Kasumi-1 (cell line): ENCODE measurements around the gene ASPN.

Experiments used
- DNase-seq, 2 experiments: peaks; one replicate each; lab custom pipeline; 2025; lab: John Stamatoyannopoulos, UW

Gene ASPN

DNA sequence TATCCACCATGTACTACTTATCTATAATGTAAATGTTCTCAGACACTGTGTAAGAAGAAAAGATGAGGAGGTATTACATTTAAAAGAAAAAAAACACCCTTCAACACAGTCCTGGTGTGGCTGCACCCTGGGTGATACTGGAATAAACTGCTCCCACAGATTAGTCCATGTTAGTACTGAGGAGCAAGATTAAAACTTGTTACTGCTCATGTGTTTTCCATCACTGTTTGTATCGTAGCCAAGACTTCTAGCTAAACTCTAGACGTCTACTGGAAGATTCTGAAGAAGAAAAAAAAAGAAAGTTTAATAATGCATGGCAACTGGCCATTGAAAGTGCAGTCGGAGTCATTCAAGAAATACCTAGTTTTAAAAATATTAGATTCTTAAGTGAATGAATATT lies at the start of gene ASPN:
Gene ASPN, minus strand, starts transcription at position 178 of the 400 bp plus-strand sequence.
- no peak for DNase-seq

DNA sequence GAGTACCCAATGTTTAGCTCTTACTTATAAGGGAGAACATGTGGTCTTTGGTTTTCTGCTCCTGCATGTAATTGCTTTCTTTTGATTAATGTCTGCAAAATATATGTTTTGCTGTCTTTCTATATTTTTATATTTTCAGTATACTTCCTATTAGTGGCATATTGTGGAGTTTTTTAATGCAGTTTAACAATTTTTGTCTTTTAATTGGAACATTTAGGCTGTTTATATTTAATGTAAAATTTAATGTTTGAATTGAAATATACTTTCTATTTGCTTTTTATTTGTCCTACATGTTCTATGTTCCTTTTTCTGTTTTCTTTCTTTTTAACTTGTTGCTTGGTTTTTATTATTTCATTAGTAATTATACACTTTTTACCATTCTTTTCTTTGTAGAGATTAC lies 48.6 kb upstream of the ASPN start:
- DNase-seq: no peak

- no peak for DNase-seq
These were observed 46.8 kb upstream of the ASPN start for GRCh38 chr9:92529124-92529523.

DNA sequence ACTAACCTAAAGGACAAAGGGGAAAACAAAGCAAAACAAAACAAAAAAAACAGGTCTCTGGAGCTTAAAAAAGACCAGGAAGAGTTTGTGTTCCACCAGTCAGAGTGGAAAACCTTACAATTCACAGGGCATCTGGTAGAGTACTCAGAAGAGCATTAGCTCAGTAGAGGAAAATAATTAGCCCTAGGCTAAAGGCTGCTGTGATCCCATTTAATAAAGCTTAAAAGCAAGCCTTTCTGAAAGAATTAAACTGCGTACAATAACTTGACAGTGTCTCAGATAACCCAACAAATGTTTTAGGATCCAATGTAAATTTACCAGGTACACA lies 46.2 kb upstream of the ASPN start:
- DNase-seq: no peak

DNA sequence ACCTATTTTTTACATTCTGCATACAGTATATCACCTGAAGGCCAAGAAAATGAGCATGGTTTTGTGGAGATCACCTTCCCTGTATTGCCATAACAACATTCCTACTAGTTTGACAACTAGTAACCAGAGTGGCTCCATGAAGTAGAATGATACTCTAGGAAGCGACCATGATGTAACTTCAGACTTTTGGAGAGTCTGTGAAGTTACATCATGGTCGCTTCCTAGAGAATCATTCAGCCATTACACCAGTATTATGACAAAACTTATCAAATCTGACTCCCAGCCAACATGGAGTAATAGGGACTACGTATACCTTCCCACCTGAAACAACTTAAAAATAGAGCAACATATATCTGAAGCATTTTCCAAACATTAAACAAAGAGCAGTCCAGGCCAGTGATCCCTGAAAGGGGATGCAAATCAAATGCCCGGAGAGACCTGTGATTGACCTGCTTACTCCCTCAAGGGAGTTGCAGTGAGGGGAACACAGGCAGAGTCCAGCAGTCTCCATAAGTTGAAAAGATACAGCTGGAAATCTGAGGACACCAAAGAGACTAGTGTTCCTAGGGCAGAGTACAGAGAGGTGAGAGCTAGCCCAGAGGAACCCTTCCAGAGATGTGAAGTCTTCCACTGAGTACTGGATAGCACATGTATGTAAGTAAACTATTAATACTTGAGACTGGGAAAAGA lies 45.7 kb upstream of the ASPN start:
- DNase-seq: no peak

- no peak for DNase-seq
These were observed 45.1 kb upstream of the ASPN start for GRCh38 chr9:92527291-92527828.

- DNase-seq: no peak
These were observed 43.0 kb upstream of the ASPN start for GRCh38 chr9:92525306-92525705.

DNA sequence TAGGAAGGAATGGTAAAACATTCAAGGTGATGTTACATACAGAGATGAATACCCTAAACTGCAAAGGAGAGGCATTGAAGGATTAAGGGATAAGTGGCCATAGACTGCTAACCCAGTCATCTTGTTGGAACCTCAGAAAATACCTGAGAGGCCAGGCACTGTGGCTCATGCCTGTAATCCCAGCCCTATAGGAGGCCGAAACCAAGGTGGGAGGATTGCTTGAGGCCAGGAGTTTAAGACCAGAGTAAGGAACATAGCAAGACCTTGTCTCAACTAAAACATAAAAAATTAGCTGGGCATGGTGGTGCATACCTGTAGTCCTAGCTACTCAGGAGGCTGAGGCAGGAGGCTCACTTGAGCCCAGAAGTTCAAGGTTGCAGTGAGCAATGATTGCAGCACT lies 42.6 kb upstream of the ASPN start:
- DNase-seq: no peak

DNA sequence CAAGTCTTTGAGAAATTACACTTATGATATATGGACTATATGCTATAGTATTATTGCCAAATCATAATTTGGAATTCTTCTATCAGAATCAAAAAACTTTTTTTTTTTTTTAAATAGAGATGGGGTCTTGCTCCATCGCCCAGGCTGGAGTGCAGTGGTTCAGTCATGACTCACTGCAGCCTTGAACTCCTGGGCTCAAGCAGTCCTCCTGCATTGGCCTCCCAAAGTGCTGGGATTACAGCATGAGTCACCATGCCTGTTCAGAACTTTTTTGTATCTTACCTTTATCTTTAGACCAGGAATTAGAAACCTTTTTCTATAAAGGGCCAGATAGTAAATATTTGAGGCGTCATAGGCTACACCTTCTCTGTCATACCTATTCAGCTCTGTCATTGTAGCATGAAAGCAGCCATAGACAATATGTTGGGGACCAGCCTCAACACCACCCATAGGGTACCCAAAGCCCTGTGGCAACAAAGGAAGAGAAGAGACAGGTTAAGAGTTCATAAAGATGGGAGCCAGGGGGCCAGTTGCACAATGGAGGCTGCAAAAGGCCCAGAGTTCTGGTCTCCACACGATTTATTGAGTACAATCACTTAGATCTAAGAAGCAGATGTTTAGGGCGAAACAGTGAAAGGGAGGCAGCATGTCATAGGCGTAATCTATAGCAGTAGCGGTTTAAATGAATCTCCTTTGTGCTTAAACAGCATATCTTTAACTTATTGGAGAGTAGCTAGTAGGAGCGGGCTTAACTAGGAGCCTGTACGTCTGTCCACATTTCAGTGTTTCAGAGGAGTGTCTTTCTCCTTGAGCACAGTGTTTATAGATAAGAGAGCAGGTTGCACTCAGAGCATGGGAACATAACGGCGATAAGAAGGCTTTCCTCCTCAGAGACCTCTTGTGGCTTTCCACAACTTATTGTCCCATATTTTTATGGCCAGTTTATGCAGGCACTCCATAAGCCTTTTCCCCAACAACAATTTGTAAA lies 41.0 kb upstream of the ASPN start:
- DNase-seq: no peak

- DNase-seq: no peak
These were observed 38.5 kb upstream of the ASPN start for GRCh38 chr9:92520837-92521236.

DNA sequence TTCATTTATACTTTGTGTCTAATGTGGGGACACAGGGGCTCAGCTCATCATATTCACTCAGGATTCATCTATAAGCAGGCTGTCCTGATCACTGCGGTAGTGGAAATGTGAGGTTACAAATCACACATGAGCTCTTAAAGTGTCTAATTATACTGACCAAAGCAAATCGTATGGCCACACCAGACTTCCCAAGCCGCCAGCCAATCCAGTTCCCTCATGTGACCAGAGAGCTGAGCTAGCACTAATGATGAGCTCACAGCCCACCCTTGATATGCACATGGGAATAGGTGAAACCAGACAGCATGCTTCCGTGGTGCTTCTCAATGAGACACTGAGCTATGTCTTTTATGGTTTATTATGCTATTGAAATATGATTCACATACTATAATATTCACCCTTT lies 35.9 kb upstream of the ASPN start:
- DNase-seq: no peak

DNA sequence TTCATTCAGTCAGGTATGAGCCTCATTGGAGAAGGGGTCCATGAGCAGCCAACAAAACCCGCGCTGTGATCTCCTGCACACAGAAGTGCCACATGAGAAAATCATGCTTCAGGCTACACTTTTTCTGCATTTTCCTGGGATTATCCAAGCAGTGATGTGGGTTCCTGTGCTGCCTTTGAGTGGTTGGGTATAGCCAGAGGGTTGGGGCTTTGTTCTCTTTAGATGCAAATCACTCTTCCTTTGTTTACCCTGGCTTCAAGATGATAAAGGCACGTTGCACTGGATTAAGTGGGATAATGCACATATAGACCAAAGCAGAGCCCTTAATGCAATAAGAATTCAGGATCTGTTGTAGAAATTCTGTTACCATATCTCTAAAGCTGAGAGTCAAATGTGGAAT lies 34.7 kb upstream of the ASPN start:
- DNase-seq: no peak

GRCh38 chr9:92516521-92516920 lies 34.2 kb upstream of the ASPN start:
- DNase-seq: no peak

DNA sequence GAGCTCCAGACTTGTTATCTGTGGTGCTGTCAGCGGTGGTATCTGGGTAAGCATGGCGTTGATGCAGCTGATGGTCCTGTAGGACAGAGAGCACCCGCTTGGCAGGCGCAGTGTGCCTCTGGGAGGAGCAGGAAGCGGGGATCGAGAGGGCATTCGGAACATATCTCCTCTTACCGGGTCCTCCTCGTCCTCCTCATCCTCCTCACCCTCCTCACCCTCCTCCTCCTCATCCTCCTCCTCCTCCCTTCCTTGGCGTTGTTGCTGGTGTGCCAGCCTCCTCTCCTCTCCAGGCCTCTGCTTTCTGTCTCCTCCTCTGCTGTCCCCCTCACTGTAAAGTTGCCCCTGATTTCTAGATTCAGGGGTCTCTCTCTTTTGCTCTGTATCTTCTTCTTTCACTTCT lies 32.3 kb upstream of the ASPN start:
- DNase-seq: no peak

GRCh38 chr9:92513349-92513748 lies 31.0 kb upstream of the ASPN start:
- DNase-seq: no peak

GRCh38 chr9:92512622-92513021 lies 30.3 kb upstream of the ASPN start:
- DNase-seq: no peak

DNA sequence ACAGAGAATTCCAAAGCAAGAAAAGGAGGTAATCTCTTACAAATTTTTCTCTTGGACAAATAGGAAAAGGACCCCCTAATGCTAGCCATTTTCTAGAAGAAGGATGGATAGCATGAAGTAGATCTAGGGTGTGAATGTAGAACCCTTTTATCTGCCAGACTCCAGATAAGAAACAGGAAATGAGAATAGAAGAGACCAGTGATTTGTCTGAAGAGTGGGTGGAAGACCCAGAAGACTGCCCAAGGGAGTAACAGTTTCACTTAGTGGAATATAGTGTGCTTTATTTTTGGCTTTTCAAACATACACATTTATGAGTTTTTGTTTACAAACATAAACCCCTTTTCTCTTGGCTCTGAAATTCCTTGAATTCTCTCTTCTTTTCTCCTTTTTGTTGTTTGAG lies 28.4 kb upstream of the ASPN start:
- DNase-seq: no peak

DNA sequence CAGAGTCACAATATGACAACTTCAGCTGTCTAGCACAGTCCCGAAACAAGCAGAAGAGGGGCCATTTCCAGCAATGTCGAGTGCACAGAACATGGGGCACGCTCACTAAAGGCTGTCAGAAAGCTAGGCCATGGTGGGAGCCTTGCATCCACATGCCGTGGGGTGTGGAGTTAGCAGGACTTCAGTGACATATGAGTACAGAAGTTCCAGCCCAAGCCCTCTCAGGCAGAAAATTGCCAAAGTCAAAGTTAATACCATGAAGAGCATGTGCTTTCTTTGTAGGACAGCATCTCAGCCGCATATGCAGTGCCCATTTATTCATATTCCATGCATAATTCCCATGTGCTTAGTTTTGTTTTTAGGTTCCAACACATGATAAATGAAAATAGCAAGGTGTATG lies 26.7 kb upstream of the ASPN start:
- DNase-seq: no peak

DNA sequence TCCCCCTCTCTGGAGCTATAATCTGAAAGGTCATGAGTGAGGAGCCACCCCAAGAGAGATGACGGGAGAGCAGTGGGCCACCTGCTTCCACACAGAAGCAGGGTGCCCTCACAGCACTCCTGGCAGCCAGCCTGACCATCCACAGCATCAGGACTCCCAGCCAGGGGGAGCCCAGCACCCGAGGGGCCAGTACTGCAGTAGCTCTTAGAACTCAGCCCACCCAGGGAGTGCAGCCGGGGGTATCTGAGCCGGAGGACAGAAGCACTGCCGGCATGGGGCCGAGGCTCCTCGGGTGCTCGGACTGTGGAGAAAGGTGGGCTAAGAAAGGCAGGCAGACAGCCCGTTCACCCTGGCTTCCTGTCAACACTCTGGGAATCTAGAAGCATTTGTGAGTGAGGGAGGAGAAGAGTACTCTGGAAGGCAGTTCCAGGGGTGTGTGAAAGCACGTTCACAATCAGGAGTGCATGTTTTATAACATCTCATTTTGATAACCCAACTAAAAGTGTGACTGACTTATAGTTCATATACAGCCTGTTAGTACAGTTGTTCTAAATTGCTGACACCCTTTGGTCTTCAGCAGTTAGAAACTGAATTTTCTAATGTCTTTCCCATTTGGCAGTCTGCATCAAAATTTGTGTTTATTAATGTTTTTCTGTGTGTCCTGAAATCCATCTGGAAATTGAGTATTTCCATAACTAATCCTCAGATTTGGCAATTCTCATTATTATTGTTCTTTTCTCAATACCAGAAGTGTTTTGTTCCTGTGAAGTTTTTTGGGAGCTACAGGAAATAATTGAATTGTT lies 25.9 kb upstream of the ASPN start:
- DNase-seq: no peak

DNA sequence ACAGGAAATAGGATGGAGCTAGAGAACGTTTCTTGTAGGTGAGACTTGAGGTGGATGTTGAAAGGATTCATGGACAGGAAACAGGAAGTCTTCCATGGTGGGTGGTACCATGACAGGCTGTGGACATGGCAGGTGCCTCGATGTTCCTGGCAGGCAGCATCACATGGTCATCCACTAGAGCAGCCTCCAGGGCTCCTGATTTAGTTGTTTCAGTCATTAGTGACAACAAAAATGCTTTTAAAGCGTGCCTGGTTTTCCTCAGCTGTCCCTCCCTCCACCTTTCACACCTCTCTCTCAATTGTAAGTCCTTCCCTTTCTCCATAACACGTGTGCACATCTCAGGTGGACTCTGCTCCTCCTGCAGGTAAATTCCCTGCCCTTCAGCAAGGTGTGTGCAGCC lies 25.2 kb upstream of the ASPN start:
- DNase-seq: no peak

GRCh38 chr9:92507005-92507404 lies 24.7 kb upstream of the ASPN start:
- DNase-seq: no peak

DNA sequence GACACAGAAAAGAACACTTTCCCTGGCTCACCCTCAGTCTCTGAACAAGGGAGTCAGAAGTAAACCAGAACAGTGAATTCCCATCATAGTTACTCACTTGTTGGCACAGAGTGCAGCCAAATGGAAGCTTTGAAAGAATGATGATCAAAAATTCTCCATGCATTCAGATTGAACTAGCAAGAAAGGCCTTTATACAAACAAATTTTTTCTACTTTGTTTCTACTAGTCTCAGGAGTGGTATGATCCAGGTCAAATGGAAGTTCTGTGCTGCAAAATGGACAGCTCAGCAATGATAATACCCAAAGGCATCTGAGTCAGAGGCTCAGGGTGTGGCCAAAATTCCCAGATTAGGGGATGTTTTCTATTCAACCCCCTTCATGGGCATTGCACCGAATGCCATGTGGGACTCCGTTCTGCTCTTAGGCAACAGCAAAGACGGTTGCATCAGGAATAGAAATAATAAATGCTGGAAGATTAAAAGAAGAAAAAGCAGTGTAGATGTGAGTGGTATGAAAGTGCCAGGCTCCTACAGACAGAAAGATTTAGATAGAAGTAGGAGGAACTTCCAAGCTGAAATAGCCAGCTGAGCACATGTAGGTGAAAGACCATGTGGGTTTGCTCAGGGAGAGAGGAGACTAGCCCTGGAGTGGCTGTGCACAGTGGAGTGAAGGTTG lies 24.0 kb upstream of the ASPN start:
- DNase-seq: no peak
